ENCODE measurements around the gene PAPOLA.

Gene PAPOLA

DNA sequence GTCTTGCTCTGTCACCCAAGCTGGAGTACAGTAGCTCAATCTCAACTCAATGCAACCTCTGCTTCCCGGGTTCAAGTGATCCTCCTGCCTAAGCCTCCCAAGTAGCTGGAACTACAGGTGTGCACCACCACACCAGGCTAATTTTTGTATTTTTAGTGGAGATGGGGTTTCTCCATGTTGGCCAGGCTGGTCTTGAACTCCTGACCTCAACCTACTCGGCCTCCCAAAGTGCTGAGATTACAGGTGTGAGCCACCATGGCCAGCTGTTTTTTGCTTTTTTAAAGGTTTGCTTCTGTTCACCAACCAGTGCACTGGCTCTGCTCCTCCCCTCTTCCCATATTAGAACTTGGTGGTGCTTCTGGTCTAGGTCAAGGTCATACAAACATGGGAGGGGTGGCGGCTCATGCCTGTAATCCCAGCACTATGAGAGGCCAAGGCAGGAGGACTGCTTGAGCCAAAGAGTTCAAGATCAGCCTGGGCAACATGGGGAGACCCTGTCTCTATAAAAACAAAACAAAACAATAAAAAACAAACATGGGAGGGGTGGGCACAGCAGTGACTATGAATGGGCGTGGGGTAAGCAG, 20.4 kb upstream of the PAPOLA start:
- Histone ChIP-seq H3K9ac (ENCODE audit: low read length) (no peak overlapping the region), H3K27me3 (ENCODE audit: control insufficient read depth, insufficient read depth, low read length) (no peaks in the 10 kb centered on the region), H3K4me3 (ENCODE audit: low read length) (no peak overlapping the region), H3K36me3 (ENCODE audit: control insufficient read depth, insufficient read depth, low read length) (no peaks in the 10 kb centered on the region), H3K4me1 (ENCODE audit: control insufficient read depth, insufficient read depth, low read length) (no peaks in the 10 kb centered on the region), H3K9me3 (ENCODE audit: control insufficient read depth, low read length) (no peaks in the 10 kb centered on the region)

DNA sequence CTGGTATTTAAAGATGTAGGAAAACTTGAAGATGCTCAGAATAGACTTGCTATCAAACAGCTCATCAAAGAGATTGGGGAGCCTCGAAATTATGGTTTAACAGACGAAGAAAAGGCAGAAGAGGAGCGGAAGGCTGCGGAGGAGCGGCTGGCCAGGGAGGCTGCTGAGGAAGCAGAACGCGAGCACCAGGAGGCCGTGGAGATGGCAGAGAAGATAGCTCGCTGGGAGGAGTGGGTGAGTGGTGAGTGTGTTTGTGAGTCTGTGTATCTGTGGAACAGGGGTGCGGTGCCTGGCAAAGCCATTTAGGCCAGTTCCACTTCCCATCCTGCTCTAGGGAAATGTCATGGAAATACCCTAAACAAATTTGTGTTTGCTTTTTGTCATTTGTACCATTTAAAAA, 19.2 kb upstream of the PAPOLA start:
- Histone ChIP-seq H3K27me3 (ENCODE audit: control insufficient read depth, insufficient read depth, low read length) (no peaks in the 10 kb centered on the region), H3K36me3 (ENCODE audit: control insufficient read depth, insufficient read depth, low read length) (no peaks in the 10 kb centered on the region), H3K9ac (ENCODE audit: low read length) (no peak overlapping the region), H3K4me1 (ENCODE audit: control insufficient read depth, insufficient read depth, low read length) (no peaks in the 10 kb centered on the region), H3K9me3 (ENCODE audit: control insufficient read depth, low read length) (no peaks in the 10 kb centered on the region), H3K4me3 (ENCODE audit: low read length) (no peak overlapping the region)

DNA sequence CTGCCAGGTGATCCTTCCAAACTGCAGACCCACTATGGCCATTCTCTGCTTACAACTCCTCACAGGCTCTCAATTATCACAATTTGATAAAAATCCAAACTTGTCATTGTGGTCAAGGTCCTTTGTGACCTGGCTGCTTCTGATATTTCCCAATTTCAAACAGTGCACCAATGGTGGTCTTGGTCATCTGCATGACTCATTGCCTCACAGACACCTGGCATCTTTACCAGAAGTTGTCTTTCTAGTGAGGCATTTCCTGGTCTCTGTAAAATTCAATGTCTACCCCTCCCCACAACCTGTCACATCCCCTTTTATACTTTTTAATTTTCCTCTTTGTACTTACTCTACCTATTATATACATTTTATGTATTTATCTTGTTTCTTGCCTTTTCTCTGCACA, 17.8 kb upstream of the PAPOLA start:
- Histone ChIP-seq H3K4me3 (ENCODE audit: low read length) (no peak overlapping the region), H3K36me3 (ENCODE audit: control insufficient read depth, insufficient read depth, low read length) (no peaks in the 10 kb centered on the region), H3K4me1 (ENCODE audit: control insufficient read depth, insufficient read depth, low read length) (no peaks in the 10 kb centered on the region), H3K27me3 (ENCODE audit: control insufficient read depth, insufficient read depth, low read length) (no peaks in the 10 kb centered on the region), H3K9me3 (ENCODE audit: control insufficient read depth, low read length) (no peaks in the 10 kb centered on the region), H3K9ac (ENCODE audit: low read length) (no peak overlapping the region)

DNA sequence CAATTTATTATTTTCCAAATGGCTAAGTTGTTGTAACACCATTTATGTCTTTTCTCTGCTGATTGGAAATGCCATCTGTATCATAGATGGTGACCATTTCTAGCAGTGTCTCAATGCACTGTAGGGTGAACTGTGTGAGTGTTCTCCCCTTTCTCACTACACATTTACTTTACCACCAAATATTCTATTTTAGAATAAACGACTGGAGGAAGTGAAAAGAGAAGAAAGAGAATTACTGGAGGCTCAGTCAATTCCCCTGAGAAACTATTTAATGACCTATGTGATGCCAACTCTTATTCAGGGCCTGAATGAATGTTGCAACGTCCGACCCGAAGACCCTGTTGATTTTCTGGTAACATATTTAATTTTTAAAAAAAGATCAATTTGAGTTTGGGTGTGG, 15.5 kb upstream of the PAPOLA start:
- Histone ChIP-seq H3K27me3 (ENCODE audit: control insufficient read depth, insufficient read depth, low read length) (no peaks in the 10 kb centered on the region), H3K9ac (ENCODE audit: low read length) (no peak overlapping the region), H3K4me1 (ENCODE audit: control insufficient read depth, insufficient read depth, low read length) (no peaks in the 10 kb centered on the region), H3K4me3 (ENCODE audit: low read length) (no peak overlapping the region), H3K9me3 (ENCODE audit: control insufficient read depth, low read length) (no peaks in the 10 kb centered on the region), H3K36me3 (ENCODE audit: control insufficient read depth, insufficient read depth, low read length) (no peaks in the 10 kb centered on the region)

DNA sequence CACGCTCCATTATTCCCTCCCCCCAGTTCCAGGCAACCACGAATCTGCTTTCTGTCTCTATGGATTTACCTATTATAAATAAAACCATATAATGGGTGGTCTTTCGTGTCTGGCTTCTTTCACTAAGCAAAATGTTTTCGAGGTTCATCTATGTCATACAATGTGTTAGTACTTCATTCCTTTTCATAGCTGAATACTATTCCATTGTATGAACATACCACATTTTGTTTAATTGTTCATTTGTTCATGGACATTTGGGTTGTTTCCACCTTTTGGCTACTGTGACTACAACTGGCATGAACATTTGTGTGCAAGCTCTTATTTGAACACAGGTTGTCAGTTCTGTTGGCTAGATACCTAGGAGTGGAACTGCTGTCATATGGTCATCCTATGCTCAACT, 12.9 kb upstream of the PAPOLA start:
- Histone ChIP-seq H3K36me3 (ENCODE audit: control insufficient read depth, insufficient read depth, low read length) (no peaks in the 10 kb centered on the region), H3K4me3 (ENCODE audit: low read length) (no peak overlapping the region), H3K4me1 (ENCODE audit: control insufficient read depth, insufficient read depth, low read length) (no peaks in the 10 kb centered on the region), H3K9me3 (ENCODE audit: control insufficient read depth, low read length) (no peaks in the 10 kb centered on the region), H3K27me3 (ENCODE audit: control insufficient read depth, insufficient read depth, low read length) (no peaks in the 10 kb centered on the region), H3K9ac (ENCODE audit: low read length) (no peak overlapping the region)

DNA sequence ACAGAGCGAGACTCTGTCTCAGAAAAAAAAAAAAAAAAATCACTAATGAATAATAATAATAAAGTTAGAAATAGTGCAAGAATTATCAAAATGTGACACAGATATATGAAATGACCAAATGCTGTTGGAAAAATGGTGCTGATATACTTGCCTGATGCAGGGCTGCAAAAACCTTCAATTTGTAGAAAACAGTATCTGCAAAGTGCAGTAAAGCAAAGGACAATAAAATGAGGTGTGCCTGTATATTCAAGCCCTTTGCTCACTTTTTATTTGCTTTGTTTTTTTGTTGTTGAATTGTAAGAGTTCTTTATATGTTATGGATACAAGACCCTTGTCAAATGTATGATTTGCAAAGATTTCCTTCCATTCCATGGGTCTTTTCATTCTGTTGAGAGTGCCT, 9.0 kb upstream of the PAPOLA start:
- H3K4me3 ChIP-seq (ENCODE audit: low read length) = no peak overlapping the region
- H3K4me1 ChIP-seq (ENCODE audit: control insufficient read depth, insufficient read depth, low read length) = no peaks in the 10 kb centered on the region
- H3K9me3 ChIP-seq (ENCODE audit: control insufficient read depth, low read length) = no peaks in the 10 kb centered on the region
- no peaks in the 10 kb centered on the region for H3K27me3 ChIP-seq (ENCODE audit: control insufficient read depth, insufficient read depth, low read length)
- no peaks in the 10 kb centered on the region for H3K36me3 ChIP-seq (ENCODE audit: control insufficient read depth, insufficient read depth, low read length)
- no peak overlapping the region for H3K9ac ChIP-seq (ENCODE audit: low read length)

DNA sequence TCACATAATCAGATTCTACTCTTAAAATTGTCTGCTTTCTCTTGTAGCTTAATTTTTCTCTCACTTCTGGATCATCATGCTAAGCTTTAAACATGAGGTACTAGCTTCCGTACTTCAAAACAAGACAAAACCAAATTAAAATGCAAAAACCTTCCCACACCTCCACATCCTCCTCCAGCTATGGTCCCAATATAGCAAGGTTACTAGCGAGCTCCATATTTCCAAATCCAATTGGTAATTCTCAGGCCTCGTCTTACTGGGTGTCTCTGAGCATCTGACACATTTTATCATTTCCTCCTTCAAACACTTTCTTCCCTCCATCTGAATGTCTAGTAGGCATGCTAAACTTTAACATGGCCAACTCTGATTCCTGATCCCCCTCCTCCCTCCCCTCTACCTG, 7.9 kb upstream of the PAPOLA start:
- Histone ChIP-seq H3K36me3 (ENCODE audit: control insufficient read depth, insufficient read depth, low read length) (no peaks in the 10 kb centered on the region), H3K9me3 (ENCODE audit: control insufficient read depth, low read length) (no peaks in the 10 kb centered on the region), H3K27me3 (ENCODE audit: control insufficient read depth, insufficient read depth, low read length) (no peaks in the 10 kb centered on the region), H3K4me1 (ENCODE audit: control insufficient read depth, insufficient read depth, low read length) (no peaks in the 10 kb centered on the region), H3K9ac (ENCODE audit: low read length) (no peak overlapping the region), H3K4me3 (ENCODE audit: low read length) (no peak overlapping the region)

DNA sequence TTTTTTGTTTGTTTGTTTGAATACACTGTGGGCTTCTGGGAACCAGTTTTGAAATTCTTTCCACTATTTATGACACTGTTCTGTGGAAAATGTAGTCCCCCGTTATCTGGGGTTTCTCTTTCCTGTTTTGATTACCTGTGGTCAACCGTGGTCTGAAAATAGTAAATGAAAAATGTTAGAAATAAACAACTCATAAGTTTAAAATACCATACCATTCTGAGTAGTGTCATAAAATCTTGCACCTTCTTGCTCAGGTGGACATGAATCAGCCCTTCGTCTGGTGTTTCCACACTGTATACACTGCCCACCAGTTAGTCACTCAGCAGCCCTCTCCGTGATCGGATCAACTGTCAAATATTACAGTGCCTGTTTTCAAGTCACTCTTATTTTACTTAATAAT, 5.1 kb upstream of the PAPOLA start:
- H3K9ac ChIP-seq (ENCODE audit: low read length) = no peak overlapping the region
- no peaks in the 10 kb centered on the region for H3K9me3 ChIP-seq (ENCODE audit: control insufficient read depth, low read length)
- H3K4me3 ChIP-seq (ENCODE audit: low read length) = no peak overlapping the region
- H3K36me3 ChIP-seq (ENCODE audit: control insufficient read depth, insufficient read depth, low read length) = no peaks in the 10 kb centered on the region
- H3K27me3 ChIP-seq (ENCODE audit: control insufficient read depth, insufficient read depth, low read length) = no peaks in the 10 kb centered on the region
- H3K4me1 ChIP-seq (ENCODE audit: control insufficient read depth, insufficient read depth, low read length) = no peaks in the 10 kb centered on the region

DNA sequence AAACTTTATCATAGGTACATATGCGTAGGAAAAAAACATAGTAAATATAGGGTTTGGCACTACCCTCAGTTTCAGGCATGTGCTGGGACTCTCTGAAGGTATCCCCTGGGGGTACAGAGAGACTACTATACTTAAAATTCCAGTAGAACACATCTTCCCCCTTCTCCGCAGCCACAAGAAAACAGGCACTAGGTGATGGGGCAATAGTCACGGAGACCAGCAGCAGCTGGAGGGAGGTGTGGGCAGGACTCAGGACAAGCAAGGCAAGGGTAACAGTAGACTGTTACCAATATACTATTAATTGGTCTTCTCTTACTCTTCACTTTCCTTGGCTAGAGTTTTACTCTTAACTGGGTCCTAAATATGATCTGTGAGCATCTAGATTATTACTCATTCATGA, 4.6 kb upstream of the PAPOLA start:
- no peaks in the 10 kb centered on the region for H3K36me3 ChIP-seq (ENCODE audit: control insufficient read depth, insufficient read depth, low read length)
- H3K4me1 ChIP-seq (ENCODE audit: control insufficient read depth, insufficient read depth, low read length) = no peaks in the 10 kb centered on the region
- H3K9me3 ChIP-seq (ENCODE audit: control insufficient read depth, low read length) = no peaks in the 10 kb centered on the region
- no peak overlapping the region for H3K4me3 ChIP-seq (ENCODE audit: low read length)
- no peak overlapping the region for H3K9ac ChIP-seq (ENCODE audit: low read length)
- no peaks in the 10 kb centered on the region for H3K27me3 ChIP-seq (ENCODE audit: control insufficient read depth, insufficient read depth, low read length)

DNA sequence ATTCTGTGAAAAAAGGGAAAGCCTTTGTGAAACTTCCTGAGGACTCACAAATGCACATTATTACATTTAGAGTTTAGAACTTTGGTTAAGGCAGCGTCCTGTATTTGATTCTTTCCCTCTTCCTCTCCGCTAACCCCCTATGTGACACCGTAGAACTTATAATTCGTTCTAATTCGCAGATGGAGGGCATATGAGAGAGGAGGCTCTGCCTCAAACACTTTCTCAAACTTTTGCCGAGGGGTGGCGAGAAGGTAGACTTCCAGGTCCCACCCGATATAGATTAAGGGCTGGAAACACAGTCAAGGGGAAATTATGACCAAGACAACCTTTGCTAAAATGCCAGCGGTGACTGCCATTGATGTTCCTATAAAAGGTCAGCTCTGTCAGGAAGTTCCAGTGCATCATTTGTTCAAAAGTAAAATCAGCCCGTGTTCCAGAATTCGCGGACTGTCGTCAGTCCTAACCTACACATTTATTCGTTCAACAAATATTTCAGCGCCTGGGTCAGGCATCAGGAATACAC, 904 bp upstream of the PAPOLA start:
- peak overlapping the region; percentile 94 for H3K9ac ChIP-seq (ENCODE audit: low read length)
- peaks cover 16% of the 10 kb centered on the region for H3K4me1 ChIP-seq (ENCODE audit: control insufficient read depth, insufficient read depth, low read length)

DNA sequence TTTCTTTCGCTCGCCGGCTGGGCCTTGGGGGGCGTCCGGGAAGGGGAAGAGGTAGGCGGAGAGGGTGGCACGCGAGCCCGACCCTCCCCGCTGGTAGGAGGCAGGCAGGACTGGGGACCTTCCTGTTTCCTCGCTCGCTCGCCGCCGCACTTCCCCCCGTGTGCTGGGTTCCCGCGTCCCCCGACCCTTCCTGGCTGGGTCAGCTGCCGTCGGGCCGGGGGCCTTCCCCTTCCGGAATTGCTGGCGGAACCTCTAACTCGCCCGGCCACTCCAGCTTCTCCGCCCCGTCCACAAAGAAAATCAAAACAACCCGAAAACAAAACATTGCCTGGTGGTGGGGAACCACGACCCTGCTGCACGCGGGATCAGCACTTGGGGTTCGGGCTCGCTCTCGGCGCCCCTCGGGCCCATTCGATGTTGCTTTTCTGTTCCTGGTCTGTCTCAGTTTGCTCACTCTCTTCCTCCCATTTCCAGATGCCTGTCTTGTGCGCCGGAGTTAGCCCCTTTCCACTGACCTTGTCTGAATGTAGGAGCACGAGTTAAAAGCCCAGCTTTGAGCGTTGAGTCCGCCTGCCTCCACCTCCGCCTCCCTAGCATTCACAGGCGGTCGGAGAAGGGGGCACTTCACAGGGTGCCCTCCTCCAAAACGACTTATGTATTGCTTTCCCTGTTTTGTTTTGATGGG, 581 bp downstream of the PAPOLA start:
- Histone ChIP-seq H3K36me3 (ENCODE audit: control insufficient read depth, insufficient read depth, low read length) (no peaks in the 10 kb centered on the region), H3K9me3 (ENCODE audit: control insufficient read depth, low read length) (no peaks in the 10 kb centered on the region), H3K9ac (ENCODE audit: low read length) (peak overlapping the region; percentile 94), H3K4me1 (ENCODE audit: control insufficient read depth, insufficient read depth, low read length) (peaks cover 16% of the 10 kb centered on the region), H3K27me3 (ENCODE audit: control insufficient read depth, insufficient read depth, low read length) (no peaks in the 10 kb centered on the region), H3K4me3 (ENCODE audit: low read length) (peak overlapping the region; percentile 83)

More for the DNA sequence above, 904 bp upstream of the PAPOLA start:
- peak overlapping the region; percentile 83 for H3K4me3 ChIP-seq (ENCODE audit: low read length)
- H3K36me3 ChIP-seq (ENCODE audit: control insufficient read depth, insufficient read depth, low read length) = no peaks in the 10 kb centered on the region
- no peaks in the 10 kb centered on the region for H3K27me3 ChIP-seq (ENCODE audit: control insufficient read depth, insufficient read depth, low read length)
- no peaks in the 10 kb centered on the region for H3K9me3 ChIP-seq (ENCODE audit: control insufficient read depth, low read length)

DNA sequence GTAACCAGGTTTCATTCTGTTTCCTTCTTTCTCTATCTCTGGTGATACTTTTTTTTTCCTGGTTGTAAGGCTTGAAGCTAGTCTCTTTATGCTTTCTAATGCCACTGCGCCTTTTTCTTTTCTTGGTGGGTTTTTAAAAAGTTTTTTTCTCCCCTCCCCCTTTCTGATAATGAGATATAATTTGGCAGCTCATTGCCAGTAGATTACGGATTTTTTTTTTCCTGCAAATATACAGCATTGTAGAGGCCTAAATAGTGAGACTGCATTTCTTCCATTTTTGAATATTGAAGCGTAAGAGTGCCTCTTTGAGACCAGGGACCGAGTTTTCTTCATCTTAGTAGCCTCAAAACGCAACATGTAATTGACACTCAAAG, 1.1 kb downstream of the PAPOLA start:
- H3K4me1 ChIP-seq (ENCODE audit: control insufficient read depth, insufficient read depth, low read length) = peaks cover 16% of the 10 kb centered on the region
- peak overlapping the region; percentile 94 for H3K9ac ChIP-seq (ENCODE audit: low read length)
- peak overlapping the region; percentile 83 for H3K4me3 ChIP-seq (ENCODE audit: low read length)
- no peaks in the 10 kb centered on the region for H3K36me3 ChIP-seq (ENCODE audit: control insufficient read depth, insufficient read depth, low read length)
- H3K27me3 ChIP-seq (ENCODE audit: control insufficient read depth, insufficient read depth, low read length) = no peaks in the 10 kb centered on the region
- no peaks in the 10 kb centered on the region for H3K9me3 ChIP-seq (ENCODE audit: control insufficient read depth, low read length)
